C4-2B (cell line): ENCODE measurements around the gene PRKCZ.

Source experiments
- ZFX ChIP-seq: fragments of 450-650 bp; IDR thresholded peaks from 2 replicates; pipeline ENCODE4 v1.6.1; 2017
- TF ChIP-seq, protein P1 (sequence below): fragments of 450-650 bp; conservative IDR thresholded peaks from 2 replicates; pipeline ENCODE4 v1.5.1; 2017; ENCODE audit warnings: mild to moderate bottlenecking

DNA sequence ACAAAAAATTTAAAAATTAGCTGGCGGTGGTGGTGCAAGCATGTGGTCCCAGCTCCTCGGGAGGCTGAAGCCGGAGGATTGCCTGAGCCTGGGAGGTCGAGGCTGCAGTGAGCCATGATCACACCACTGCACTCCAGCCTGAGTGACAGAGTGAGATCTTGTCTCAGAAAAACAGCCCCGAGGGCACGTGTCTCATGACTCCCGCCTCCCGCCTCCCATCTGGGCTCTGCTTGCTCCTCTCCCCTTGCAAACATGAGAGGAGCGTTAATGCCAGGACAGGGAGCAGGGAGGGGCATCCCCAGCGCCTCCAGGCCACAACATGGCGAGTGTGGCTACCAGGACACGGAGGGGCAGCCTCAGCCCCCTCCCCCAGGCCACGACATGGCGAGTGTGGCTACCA lies 116.0 kb downstream of the PRKCZ start:
- TF ChIP-seq, protein P1, sequence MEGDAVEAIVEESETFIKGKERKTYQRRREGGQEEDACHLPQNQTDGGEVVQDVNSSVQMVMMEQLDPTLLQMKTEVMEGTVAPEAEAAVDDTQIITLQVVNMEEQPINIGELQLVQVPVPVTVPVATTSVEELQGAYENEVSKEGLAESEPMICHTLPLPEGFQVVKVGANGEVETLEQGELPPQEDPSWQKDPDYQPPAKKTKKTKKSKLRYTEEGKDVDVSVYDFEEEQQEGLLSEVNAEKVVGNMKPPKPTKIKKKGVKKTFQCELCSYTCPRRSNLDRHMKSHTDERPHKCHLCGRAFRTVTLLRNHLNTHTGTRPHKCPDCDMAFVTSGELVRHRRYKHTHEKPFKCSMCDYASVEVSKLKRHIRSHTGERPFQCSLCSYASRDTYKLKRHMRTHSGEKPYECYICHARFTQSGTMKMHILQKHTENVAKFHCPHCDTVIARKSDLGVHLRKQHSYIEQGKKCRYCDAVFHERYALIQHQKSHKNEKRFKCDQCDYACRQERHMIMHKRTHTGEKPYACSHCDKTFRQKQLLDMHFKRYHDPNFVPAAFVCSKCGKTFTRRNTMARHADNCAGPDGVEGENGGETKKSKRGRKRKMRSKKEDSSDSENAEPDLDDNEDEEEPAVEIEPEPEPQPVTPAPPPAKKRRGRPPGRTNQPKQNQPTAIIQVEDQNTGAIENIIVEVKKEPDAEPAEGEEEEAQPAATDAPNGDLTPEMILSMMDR = no peak
- no peak for TF ChIP-seq ZFX
